SK-N-SH (cell line): ENCODE results near the gene SORL1. TPM values are rescaled to one million over a fixed set of nuclear protein-coding genes. Genes with fewer than 3 reads are reported as not detected.

Source experiments
- CTCF ChIA-PET: fragments of 300-600, 350-600 bp; formaldehyde crosslinking; extraction: SDS; loops from one replicate; lab custom pipeline; 2021; lab: Yijun Ruan, JAX
- POLR2A ChIA-PET: fragments of 350-600 bp; sonication (Branson Sonifier 250); formaldehyde crosslinking; extraction: SDS; loops from one replicate; lab custom pipeline; 2020; ENCODE audit warnings: antibody characterized with exemption, inconsistent platforms; lab: Yijun Ruan, JAX
- DNase-seq: peaks from one replicate; pipeline ENCODE4 v3.0.0; 2012
- H2AFZ ChIP-seq: fragments of 200-600 bp; sonication (generic); 2 replicates; pipeline ENCODE4 v1.8.1; 2016; ENCODE audit warnings: antibody characterized with exemption, mild to moderate bottlenecking, low read depth
- H3F3A ChIP-seq: fragments of 200-600 bp; sonication (generic); replicated peaks from 2 replicates; pipeline ENCODE3; 2016; ENCODE audit warnings: antibody characterized with exemption, mild to moderate bottlenecking; ENCODE audit not compliant: insufficient read depth
- H3K27ac ChIP-seq, 2 experiments: fragments of 200-500 bp in 1 of 2; fragments of 200-600 bp in 1 of 2; sonication (Bioruptor generic) in 1 of 2; sonication (generic), shearing (Covaris generic) in 1 of 2; 2 replicates each; pipeline versions ENCODE4 v1.5.1 to v1.6.1; 2014 to 2016; ENCODE audit warnings: low read depth in 2 of 2, inconsistent platforms in 1 of 2, low read length in 1 of 2, mild to moderate bottlenecking in 1 of 2, mixed read lengths in 1 of 2
- H3K27me3 ChIP-seq: fragments of 200-600 bp; sonication (generic), shearing (Covaris generic); 2 replicates; pipeline ENCODE4 v1.6.1; 2016; ENCODE audit warnings: mixed run types; ENCODE audit not compliant: insufficient read depth
- H3K36me3 ChIP-seq, 2 experiments: fragments of 200-500 bp in 1 of 2; fragments of 200-600 bp in 1 of 2; sonication (Bioruptor generic) in 1 of 2; sonication (generic) in 1 of 2; replicated peaks in 1 of 2; 2 replicates each; pipeline versions ENCODE3 to v1.5.1; 2014 to 2016; ENCODE audit warnings: low read length in 1 of 2, mild to moderate bottlenecking in 1 of 2; ENCODE audit not compliant: insufficient read depth in 2 of 2, control insufficient read depth in 1 of 2
- H3K4me1 ChIP-seq, 2 experiments: fragments of 200-500 bp in 1 of 2; fragments of 200-600 bp in 1 of 2; sonication (Bioruptor generic) in 1 of 2; sonication (generic), shearing (Covaris generic) in 1 of 2; 2 replicates each; pipeline versions ENCODE4 v1.5.1 to v1.6.1; 2014 to 2016; ENCODE audit warnings: low read depth in 1 of 2, low read length in 1 of 2, mixed run types in 1 of 2; ENCODE audit not compliant: insufficient read depth in 2 of 2, control insufficient read depth in 1 of 2
- H3K4me2 ChIP-seq: fragments of 200-600 bp; sonication (generic), shearing (Covaris generic); 2 replicates; pipeline ENCODE4 v1.6.1; 2017; ENCODE audit warnings: mixed run types
- H3K4me3 ChIP-seq, 2 experiments: fragments of 200-500 bp in 1 of 2; fragments of 200-600 bp in 1 of 2; sonication (Bioruptor generic) in 1 of 2; sonication (generic), shearing (Covaris generic) in 1 of 2; 2 replicates each; pipeline versions ENCODE4 v1.5.1 to v1.8.1; 2014 to 2016; ENCODE audit warnings: low read depth in 2 of 2, inconsistent platforms in 1 of 2, low read length in 1 of 2, mild to moderate bottlenecking in 1 of 2, mixed read lengths in 1 of 2, moderate library complexity in 1 of 2
- H3K79me2 ChIP-seq: fragments of 200-600 bp; sonication (generic); 2 replicates; pipeline ENCODE4 v1.8.1; 2017; ENCODE audit warnings: mild to moderate bottlenecking; ENCODE audit not compliant: insufficient read depth
- H3K9ac ChIP-seq: fragments of 200-600 bp; sonication (generic); 2 replicates; pipeline ENCODE4 v1.6.1; 2017; ENCODE audit warnings: mixed run types
- H3K9me2 ChIP-seq: fragments of 200-600 bp; sonication (generic); 2 replicates; pipeline ENCODE4 v1.6.1; 2017; ENCODE audit warnings: mixed run types
- H3K9me3 ChIP-seq: fragments of 200-600 bp; sonication (generic); 2 replicates; pipeline ENCODE4 v1.6.1; 2017; ENCODE audit warnings: mixed run types, mild to moderate bottlenecking, moderate library complexity
- H4K20me1 ChIP-seq: fragments of 200-600 bp; sonication (generic); 2 replicates; pipeline ENCODE4 v1.6.1; 2017; ENCODE audit warnings: mild to moderate bottlenecking, mixed run types; ENCODE audit not compliant: insufficient read depth
- CHD2 ChIP-seq: fragments of 150-350 bp; IDR thresholded peaks from 2 replicates; pipeline ENCODE4 v1.6.1; 2018; ENCODE audit warnings: low read length; ENCODE audit not compliant: partially characterized antibody
- CTCF ChIP-seq: fragments of 200-600 bp; sonication (generic); IDR thresholded peaks from 2 replicates; pipeline ENCODE4 v1.6.1; 2017; ENCODE audit warnings: antibody characterized with exemption, mild to moderate bottlenecking, moderate library complexity
- ELF1 ChIP-seq: IDR thresholded peaks from 2 replicates; pipeline ENCODE4 v1.4.0; 2012
- FOSL2 ChIP-seq: IDR thresholded peaks from 2 replicates; pipeline ENCODE4 v1.4.0; 2012; ENCODE audit warnings: low read depth, mild to moderate bottlenecking, moderate library complexity, borderline replicate concordance
- IRF3 ChIP-seq: fragments of 150-350 bp; IDR thresholded peaks from 2 replicates; pipeline ENCODE4 v1.6.1; 2016; ENCODE audit warnings: mild to moderate bottlenecking, low read depth, low read length
- MAX ChIP-seq: IDR thresholded peaks from 2 replicates; pipeline ENCODE4 v1.4.0; 2012; ENCODE audit warnings: low read depth
- MXI1 ChIP-seq: IDR thresholded peaks from 2 replicates; pipeline ENCODE4 v1.6.1; 2012; ENCODE audit warnings: mild to moderate bottlenecking, low read depth, low read length, improper control_type of control experiment
- NRF1 ChIP-seq: IDR thresholded peaks from 2 replicates; pipeline ENCODE4 v1.6.1; 2012; ENCODE audit warnings: low read depth, mild to moderate bottlenecking, low read length
- POLR2AphosphoS5 ChIP-seq: IDR thresholded peaks from 2 replicates; pipeline ENCODE4 v1.6.1; 2012; ENCODE audit warnings: low read depth, low read length
- RAD21 ChIP-seq: IDR thresholded peaks from 2 replicates; pipeline ENCODE4 v1.6.1; 2012; ENCODE audit warnings: mild to moderate bottlenecking, low read length
- RFX5 ChIP-seq: IDR thresholded peaks from 2 replicates; pipeline ENCODE4 v1.6.1; 2012; ENCODE audit warnings: mild to moderate bottlenecking, improper control_type of control experiment, low read length
- RXRA ChIP-seq: IDR thresholded peaks from 2 replicates; pipeline ENCODE4 v1.4.0; 2012; ENCODE audit warnings: low read depth, mild to moderate bottlenecking, borderline replicate concordance
- SIN3A ChIP-seq: IDR thresholded peaks from 2 replicates; pipeline ENCODE4 v1.6.1; 2012; ENCODE audit warnings: low read depth, mild to moderate bottlenecking, low read length, moderate library complexity, borderline replicate concordance
- TAF1 ChIP-seq: IDR thresholded peaks from 2 replicates; pipeline ENCODE4 v1.6.1; 2012; ENCODE audit warnings: low read depth, mild to moderate bottlenecking, low read length, moderate library complexity, borderline replicate concordance
- TCF12 ChIP-seq: IDR thresholded peaks from 2 replicates; pipeline ENCODE4 v1.4.0; 2012
- USF1 ChIP-seq: IDR thresholded peaks from 2 replicates; pipeline ENCODE4 v1.4.0; 2012; ENCODE audit warnings: low read depth, borderline replicate concordance
- YY1 ChIP-seq: IDR thresholded peaks from 2 replicates; pipeline ENCODE4 v1.4.0; 2012; ENCODE audit warnings: low read depth, mild to moderate bottlenecking
- WGBS: methylation state at CpG from one replicate; pipeline ENCODE4 v1.1.6; 2017; ENCODE audit warnings: low lambda C conversion rate; 5-methylcytosine and 5-hydroxymethylcytosine counted together
- polyA plus RNA-seq, 3 experiments: library from polyadenylated mRNA; depleted of rRNA; stranded (reverse); fragments of >200 nt; gene quantifications; 2 replicates each; pipeline ENCODE4 v1.2.3, GENCODE V29; 2012

SORL1 gene
- polyA plus RNA-seq, 1 of the 3 experiments (the other 2 are of a cell fraction): 7.1 TPM

- TF ChIP-seq FOSL2 (peak; percentile 78), NRF1 (no peak), CHD2 (no peak), RFX5 (no peak), TCF12 (peak; percentile 65), MXI1 (no peak), CTCF (no peak), TAF1 (no peak)
Observed at GRCh38 chr11:121634889-121635288, 182.8 kb downstream of the SORL1 start (continued).

- no peak for DNase-seq
- H3K9me2 ChIP-seq: no peaks in the 10 kb centered on the region
- no peak overlapping the region for H2AFZ ChIP-seq
- TF ChIP-seq SIN3A (no peak), IRF3 (no peak), ELF1 (no peak), RAD21 (no peak), YY1 (no peak), USF1 (no peak), MAX (no peak), RXRA (no peak), NRF1 (no peak), POLR2AphosphoS5 (no peak)
- WGBS: 81% methylated on average over 2 of the region's 2 CpGs
- H3K9ac ChIP-seq: no peak overlapping the region
- no peak overlapping the region for H3K27ac ChIP-seq
- no peak overlapping the region for H3K4me3 ChIP-seq
- POLR2A ChIA-PET: no interaction called here
- H3K79me2 ChIP-seq: no peaks in the 10 kb centered on the region
- H3F3A ChIP-seq: peaks cover 3% of the 10 kb centered on the region
- no peaks in the 10 kb centered on the region; a peak in 1 of 4 replicates for H3K4me1 ChIP-seq
- H3K9me3 ChIP-seq: no peaks in the 10 kb centered on the region
- H3K36me3 ChIP-seq: no peaks in the 10 kb centered on the region
- H3K27me3 ChIP-seq: no peaks in the 10 kb centered on the region
- H3K4me2 ChIP-seq: no peak overlapping the region
- CTCF ChIA-PET: no interaction called here
- no peaks in the 10 kb centered on the region for H4K20me1 ChIP-seq
Observed at GRCh38 chr11:121636081-121636799, 184.1 kb downstream of the SORL1 start.
